ENCODE results near the gene ZNF428. TPM values are rescaled to one million over a fixed set of nuclear protein-coding genes. Genes with fewer than 3 reads are reported as not detected.

ZNF428 gene
- polyA plus RNA-seq, 3 donors = 3.8 to 5.6 (median 3.9) TPM

DNA sequence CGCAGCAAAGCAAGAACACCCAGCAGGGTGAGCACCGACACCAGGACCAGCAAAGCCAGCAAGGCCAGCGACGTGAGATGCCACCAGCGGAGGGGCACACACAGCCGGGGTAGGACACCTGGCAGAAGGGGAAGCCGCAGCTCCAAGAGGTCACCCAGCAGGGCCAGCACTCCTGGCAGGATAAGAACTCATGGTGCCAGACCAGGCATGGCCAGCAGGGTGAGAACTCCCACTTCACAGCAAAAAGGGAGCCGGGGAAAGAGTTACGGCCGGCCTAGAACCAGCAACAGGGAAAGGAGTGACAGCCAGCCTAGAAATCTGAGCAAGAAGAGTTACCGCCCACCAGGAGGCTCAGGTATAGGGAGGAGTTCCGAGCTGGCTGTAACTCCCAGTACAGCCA is 7.1 kb downstream of the ZNF428 start:
- no peak overlapping the region for H3K9ac ChIP-seq (ENCODE audit: insufficient read depth, low read length, poor library complexity, severe bottlenecking)
- no peaks in the 10 kb centered on the region for H3K27me3 ChIP-seq (ENCODE audit: control insufficient read depth in 2 of 2, insufficient read depth in 2 of 2, low read length in 2 of 2)
- H3K4me3 ChIP-seq (replicated peaks in 1 of 3; ENCODE audit: low read depth in 2 of 3, low read length in 3 of 3) = no peak overlapping the region
- Mint-ChIP-seq H3K27ac (no peak overlapping the region), H3K4me3 (no peak overlapping the region), H3K36me3 (peaks cover 32 to 33% of the 10 kb centered on the region in 2 donors), H3K9me3 (peaks cover 0 to 6% (median 0%) of the 10 kb centered on the region in 7 donors), H3K4me1 (peaks cover 3% of the 10 kb centered on the region), H3K27me3 (ENCODE audit: low read depth in 3 of 3) (peaks cover 0 to 5% (median 0%) of the 10 kb centered on the region in 3 donors)
- no peaks in the 10 kb centered on the region for H3K9me3 ChIP-seq (replicated peaks in 1 of 2; ENCODE audit: control insufficient read depth in 1 of 2, insufficient read depth in 1 of 2, low read length in 2 of 2)
- DNase-seq = no peak
- H2AFZ ChIP-seq (ENCODE audit: insufficient read depth, low read depth, low read length, poor library complexity, severe bottlenecking) = no peak overlapping the region
- H3K36me3 ChIP-seq (replicated peaks in 1 of 2; ENCODE audit: control insufficient read depth in 1 of 2, insufficient read depth in 2 of 2, low read length in 2 of 2) = no peaks in the 10 kb centered on the region
- TF ChIP-seq, protein P1, sequence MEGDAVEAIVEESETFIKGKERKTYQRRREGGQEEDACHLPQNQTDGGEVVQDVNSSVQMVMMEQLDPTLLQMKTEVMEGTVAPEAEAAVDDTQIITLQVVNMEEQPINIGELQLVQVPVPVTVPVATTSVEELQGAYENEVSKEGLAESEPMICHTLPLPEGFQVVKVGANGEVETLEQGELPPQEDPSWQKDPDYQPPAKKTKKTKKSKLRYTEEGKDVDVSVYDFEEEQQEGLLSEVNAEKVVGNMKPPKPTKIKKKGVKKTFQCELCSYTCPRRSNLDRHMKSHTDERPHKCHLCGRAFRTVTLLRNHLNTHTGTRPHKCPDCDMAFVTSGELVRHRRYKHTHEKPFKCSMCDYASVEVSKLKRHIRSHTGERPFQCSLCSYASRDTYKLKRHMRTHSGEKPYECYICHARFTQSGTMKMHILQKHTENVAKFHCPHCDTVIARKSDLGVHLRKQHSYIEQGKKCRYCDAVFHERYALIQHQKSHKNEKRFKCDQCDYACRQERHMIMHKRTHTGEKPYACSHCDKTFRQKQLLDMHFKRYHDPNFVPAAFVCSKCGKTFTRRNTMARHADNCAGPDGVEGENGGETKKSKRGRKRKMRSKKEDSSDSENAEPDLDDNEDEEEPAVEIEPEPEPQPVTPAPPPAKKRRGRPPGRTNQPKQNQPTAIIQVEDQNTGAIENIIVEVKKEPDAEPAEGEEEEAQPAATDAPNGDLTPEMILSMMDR (IDR thresholded peaks at IDR 0.05) = no peak
- no peak overlapping the region for H3K4me2 ChIP-seq (replicated peaks; ENCODE audit: extremely low read depth, low read length, poor library complexity, severe bottlenecking)
- H4K20me1 ChIP-seq (ENCODE audit: insufficient read depth, low read length) = no peaks in the 10 kb centered on the region
- intact Hi-C loops (cut with micrococcal nuclease) = no loop called here
- H3K79me2 ChIP-seq (ENCODE audit: insufficient read depth, low read length) = no peaks in the 10 kb centered on the region
- 96% methylated on average over 7 of the region's 12 CpGs for WGBS (ENCODE audit: insufficient coverage)
- H3K27ac ChIP-seq (ENCODE audit: low read depth in 1 of 2, low read length in 2 of 2) = no peak overlapping the region
- peaks cover 3 to 5% of the 10 kb centered on the region in 2 donors for H3K4me1 ChIP-seq (ENCODE audit: control insufficient read depth in 1 of 2, insufficient read depth in 2 of 2, low read length in 2 of 2)

DNA sequence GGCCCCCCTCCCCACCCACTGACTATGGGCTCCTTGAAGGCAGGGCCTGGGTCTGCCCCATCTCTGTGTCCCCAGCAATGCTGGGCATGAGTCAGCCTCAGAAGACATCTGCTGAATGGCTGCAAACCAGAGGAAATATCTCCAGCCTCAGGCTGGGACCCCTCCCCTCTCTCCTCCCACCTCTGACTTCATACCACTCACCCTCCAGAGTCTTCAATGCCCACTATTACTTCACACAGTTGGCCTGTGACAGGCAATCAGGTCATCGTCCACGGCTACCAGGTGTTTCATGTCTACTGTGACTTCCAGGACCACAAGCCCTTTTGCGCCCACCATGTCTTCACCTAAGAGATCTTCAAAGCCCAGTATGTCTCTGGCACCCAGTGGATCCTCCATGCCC is 7.6 kb downstream of the ZNF428 start, which contains the start of gene SRRM5:
Gene SRRM5, plus strand, starts transcription at position 301 of the 400 bp plus-strand sequence. Its CDS starts 34 bp downstream, at position 335.
- Mint-ChIP-seq H3K4me1 (peaks cover 9% of the 10 kb centered on the region), H3K36me3 (peaks cover 34 to 35% of the 10 kb centered on the region in 2 donors), H3K27ac (no peak within 1 kb of the TSS), H3K4me3 (no peak within 1 kb of the TSS), H3K9me3 (peaks cover 0 to 6% (median 0%) of the 10 kb centered on the region in 7 donors), H3K27me3 (ENCODE audit: low read depth in 3 of 3) (peaks cover 0 to 5% (median 0%) of the 10 kb centered on the region in 3 donors)
- H3K27me3 ChIP-seq (ENCODE audit: control insufficient read depth in 2 of 2, insufficient read depth in 2 of 2, low read length in 2 of 2) = no peaks in the 10 kb centered on the region
- no peak for DNase-seq
- no peak within 1 kb of the TSS for H3K27ac ChIP-seq (ENCODE audit: low read depth in 1 of 2, low read length in 2 of 2)
- no peaks in the 10 kb centered on the region for H3K79me2 ChIP-seq (ENCODE audit: insufficient read depth, low read length)
- 100% methylated on average over 3 of the region's 3 CpGs for WGBS (ENCODE audit: insufficient coverage)
- no peaks in the 10 kb centered on the region for H4K20me1 ChIP-seq (ENCODE audit: insufficient read depth, low read length)
- no peaks in the 10 kb centered on the region for H3K36me3 ChIP-seq (replicated peaks in 1 of 2; ENCODE audit: control insufficient read depth in 1 of 2, insufficient read depth in 2 of 2, low read length in 2 of 2)
- intact Hi-C loops (cut with micrococcal nuclease) = no loop called here
- no peak within 1 kb of the TSS for H3K4me2 ChIP-seq (replicated peaks; ENCODE audit: extremely low read depth, low read length, poor library complexity, severe bottlenecking)
- H3K9me3 ChIP-seq (replicated peaks in 1 of 2; ENCODE audit: control insufficient read depth in 1 of 2, insufficient read depth in 1 of 2, low read length in 2 of 2) = no peaks in the 10 kb centered on the region
- no peak within 1 kb of the TSS for H2AFZ ChIP-seq (ENCODE audit: insufficient read depth, low read depth, low read length, poor library complexity, severe bottlenecking)
- no peak within 1 kb of the TSS for H3K9ac ChIP-seq (ENCODE audit: insufficient read depth, low read length, poor library complexity, severe bottlenecking)
- TF ChIP-seq, protein P1 (IDR thresholded peaks at IDR 0.05) = no peak
- peaks cover 6 to 11% of the 10 kb centered on the region in 2 donors for H3K4me1 ChIP-seq (ENCODE audit: control insufficient read depth in 1 of 2, insufficient read depth in 2 of 2, low read length in 2 of 2)
- no peak within 1 kb of the TSS for H3K4me3 ChIP-seq (replicated peaks in 1 of 3; ENCODE audit: low read depth in 2 of 3, low read length in 3 of 3)
